Heart right ventricle (tissue), 16 donors: ENCODE data around the gene UBR2. TPM values are rescaled to one million over a fixed set of nuclear protein-coding genes. Genes with fewer than 3 reads are reported as not detected.

Source experiments
- ATAC-seq, 8 donors: fragments of 200-7000 bp; cut with Tn5 transposase; one replicate each; pipeline ENCODE4 v1.9.1; 2020; ENCODE audit warnings: mild to moderate bottlenecking in 8 of 8, moderate library complexity in 8 of 8, moderate number of reproducible peaks in 1 of 8
- DNase-seq, 2 donors: peaks; one replicate each; pipeline ENCODE4 v3.0.0-alpha.2; 2020
- H3K27ac ChIP-seq, 10 donors: fragments of 200-600 bp; sonication (generic) in 2 of 10; one replicate each; pipeline versions ENCODE4 v1.5.0 to v1.8.0; 2020 to 2022; ENCODE audit warnings: mild to moderate bottlenecking in 3 of 10
- H3K27me3 ChIP-seq, 7 donors: fragments of 200-600 bp; one replicate each; pipeline ENCODE4 v1.8.0; 2021 to 2022; ENCODE audit warnings: mild to moderate bottlenecking in 2 of 7
- H3K36me3 ChIP-seq, 9 donors: fragments of 200-600 bp; sonication (generic) in 1 of 9; one replicate each; pipeline versions ENCODE4 v1.5.0 to v1.8.0; 2020 to 2022; ENCODE audit warnings: mild to moderate bottlenecking in 2 of 9
- H3K4me1 ChIP-seq, 9 donors: fragments of 200-600 bp; sonication (generic) in 1 of 9; one replicate each; pipeline versions ENCODE4 v1.5.0 to v1.8.0; 2020 to 2022; ENCODE audit warnings: mild to moderate bottlenecking in 4 of 9
- H3K4me3 ChIP-seq, 10 donors: fragments of 200-600 bp; sonication (generic) in 2 of 10; one replicate each; pipeline versions ENCODE4 v1.5.0 to v1.8.0; 2020 to 2022; ENCODE audit warnings: mild to moderate bottlenecking in 7 of 10, moderate library complexity in 2 of 10
- H3K9me3 ChIP-seq, 11 donors: fragments of 200-600 bp in 10 of 11; sonication (generic) in 2 of 11; one replicate each; pipeline versions ENCODE4 v1.5.0 to v1.8.0; 2013 to 2022; ENCODE audit warnings: mild to moderate bottlenecking in 2 of 11, control low read depth in 1 of 11, moderate library complexity in 1 of 11
- CTCF ChIP-seq, 9 donors: fragments of 200-600 bp; sonication (generic) in 2 of 9; IDR thresholded peaks; one replicate each; pipeline versions ENCODE4 v1.5.0 to v1.8.0; 2021 to 2022; ENCODE audit warnings: antibody characterized with exemption in 9 of 9, mild to moderate bottlenecking in 5 of 9, moderate library complexity in 1 of 9
- WGBS, 2 donors: extraction: QIAGEN DNeasy Blood & Tissue Kit; methylation state at CpG; one replicate each; pipeline ENCODE4 v1.1.7; 2013; ENCODE audit warnings: inconsistent platforms in 1 of 2; 5-methylcytosine and 5-hydroxymethylcytosine counted together
- intact Hi-C, 10 donors: fragments of 100-400 bp; cut with DNase I; formaldehyde crosslinking; loops; one replicate each; pipeline versions ENCODE4 v1.11.1 to v1.14.2; 2022
- polyA plus RNA-seq, 2 donors: library from polyadenylated mRNA; stranded (reverse); fragments of 200-250 nt; gene quantifications; one replicate each; pipeline ENCODE4 v1.2.3, GENCODE V29; 2013
- total RNA-seq, 10 donors: library from RNA; stranded (reverse); fragmentation: NEBNext Ultra II Directional in 3 of 10; extraction: Animal tissue kit (Norgen Biotek cat#: 25700) in 3 of 10; gene quantifications; one replicate each; pipeline versions ENCODE4 v1.2.1 to v1.2.4, GENCODE V29; 2021 to 2023
- donor health status: Arrhythmogenic right ventricular cardiomyopathy.
- donor health status: ischemic (EF 13 %, LVEDD 7.1; RV severe dilation, severe dysfunction).
- donor health status: healthy with polysubstance abuse.
- donor health status: DM: no; HTN: yes; CAD: no.
- donor health status: DM: no; HTN: no; CAD: no.
- donor health status: ischemic (EF 25% LVEDD 6.9; RV normal size, moderate dysfunction).
- donor health status: ischemic (EF 25% LVEDD 5.7; RV mildly dilated, moderate dysfunction).
- donor health status: healthy.
- donor health status: DM: yes; HTN: yes; CAD: no.
- donor health status: Ischemic cardiomyopathy.
- donor health status: ischemic (EF 35%, LVEDD 5.7; RV mildly dilated, moderate dysfunction).
- donor health status: nonischemic (EF 11% LVEDD 7.7; RV severe dilation, severe dysfunction).
- donor health status: DM: yes; HTN: yes; CAD: no.
- donor health status: PGD.
- donor health status: ischemic (EF 29% LVEDD 5.4; RV normal size, mild dysfunction).
- donor health status: nonischemic (EF 23%, LVEDD 6.1; RV moderate dilation, normal function).

The UBR2 gene
- total and polyA plus RNA-seq, 12 donors: 6.7 to 36.5 (median 34.4) TPM

- Histone ChIP-seq H3K9me3 (peaks cover 0 to 13% (median 8%) of the 10 kb centered on the region in 11 donors), H3K4me1 (peaks cover 0 to 4% (median 0%) of the 10 kb centered on the region in 9 donors), H3K27ac (no peak overlapping the region), H3K27me3 (no peaks in the 10 kb centered on the region), H3K4me3 (no peak overlapping the region), H3K36me3 (no peaks in the 10 kb centered on the region)
- ATAC-seq (no peak), DNase-seq (no peak)
- no peak for TF ChIP-seq CTCF (IDR thresholded peaks at IDR 0.05)
- intact Hi-C loops: no loop called here
- 89 to 94% methylated on average over 5 of the region's 5 CpGs for WGBS, 2 donors
These were observed 148.1 kb downstream of the UBR2 start for GRCh38 chr6:42711930-42712329.

- H3K36me3 ChIP-seq: no peaks in the 10 kb centered on the region
- ATAC-seq (no peak), DNase-seq (no peak)
- no peak overlapping the region for H3K27ac ChIP-seq
- H3K4me3 ChIP-seq: no peak overlapping the region
- no peak for TF ChIP-seq CTCF (IDR thresholded peaks at IDR 0.05)
- peaks cover 0 to 4% (median 0%) of the 10 kb centered on the region in 9 donors for H3K4me1 ChIP-seq
- intact Hi-C loops: no loop called here
- H3K27me3 ChIP-seq: no peaks in the 10 kb centered on the region
- H3K9me3 ChIP-seq: peaks cover 0 to 13% (median 8%) of the 10 kb centered on the region in 11 donors
- WGBS, 2 donors: 84 to 85% methylated on average over 4 of the region's 4 CpGs
These were observed 150.4 kb downstream of the UBR2 start for GRCh38 chr6:42714098-42714761.

GRCh38 chr6:42715871-42716270 is 152.0 kb downstream of the UBR2 start:
- ATAC-seq (no peak), DNase-seq (no peak)
- intact Hi-C loops: no loop called here
- 85 to 92% methylated on average over 4 of the region's 4 CpGs for WGBS, 2 donors
- Histone ChIP-seq H3K27ac (no peak overlapping the region), H3K36me3 (no peaks in the 10 kb centered on the region), H3K4me1 (no peaks in the 10 kb centered on the region), H3K4me3 (no peak overlapping the region), H3K9me3 (peaks cover 0 to 13% (median 8%) of the 10 kb centered on the region in 11 donors), H3K27me3 (no peaks in the 10 kb centered on the region)
- TF ChIP-seq CTCF (IDR thresholded peaks at IDR 0.05): no peak

- no peaks in the 10 kb centered on the region for H3K9me3 ChIP-seq
- H3K4me1 ChIP-seq: peaks cover 0 to 2% (median under 1%) of the 10 kb centered on the region in 9 donors
- ATAC-seq (no peak), DNase-seq (no peak)
- WGBS, 2 donors: 81 to 82% methylated on average over 8 of the region's 8 CpGs
- intact Hi-C loops: loop anchor here in 3 of 10 donors (10.0 kb wide), 2 partner anchors 56 to 154 kb away; partner anchors contain the start of gene RPL7L1 (in 2 of the 3)
- H3K4me3 ChIP-seq: no peak overlapping the region
- no peak for TF ChIP-seq CTCF (IDR thresholded peaks at IDR 0.05)
- H3K27me3 ChIP-seq: no peaks in the 10 kb centered on the region
- H3K36me3 ChIP-seq: peaks cover 0 to 7% (median 0%) of the 10 kb centered on the region in 9 donors
- H3K27ac ChIP-seq: no peak overlapping the region
These were observed 156.9 kb downstream of the UBR2 start for GRCh38 chr6:42720739-42721138.
